ENCODE results near the gene FLT3. TPM values are rescaled to one million over a fixed set of nuclear protein-coding genes. Genes with fewer than 3 reads are reported as not detected.
A peak's percentile ranks its signal among the peaks of the same experiment; 100 is the strongest.

FLT3 gene
- total and polyA plus RNA-seq, 2 of the 13 experiments (the other 11 are each of a cell fraction or from before 2014, with no cell fraction given), result not detected

GRCh38 chr13:27960362-27961226 lies 139.8 kb downstream of the FLT3 start (continued):
- TF ChIP-seq ZNF660 (CRISPR knock-in tag; IDR thresholded peaks at IDR 0.05; ENCODE audit: borderline replicate concordance, low read depth) (no peak), RARG (CRISPR knock-in tag; IDR thresholded peaks at IDR 0.05; ENCODE audit: low read depth) (no peak), POGZ (CRISPR knock-in tag; IDR thresholded peaks at IDR 0.05) (peak; percentile 82), ZBTB8A (CRISPR knock-in tag; IDR thresholded peaks at IDR 0.05; ENCODE audit: borderline replicate concordance, low read depth) (no peak), HDAC6 (IDR thresholded peaks at IDR 0.05; ENCODE audit: low read depth, low read length) (no peak), GLMP (CRISPR knock-in tag; IDR thresholded peaks at IDR 0.05; ENCODE audit: borderline replicate concordance) (no peak), CHD2 (IDR thresholded peaks at IDR 0.05; ENCODE audit: low read depth, low read length) (no peak; the same call in 1 of the 2 replicates), EED (CRISPR knock-in tag; IDR thresholded peaks at IDR 0.05) (0 out of 2 replicates have a peak, but pooled peaks have one; percentile 56), ZNF224 (CRISPR knock-in tag; IDR thresholded peaks at IDR 0.05) (peak; percentile 42; the same call in 1 of the 2 replicates), BHLHE40 (IDR thresholded peaks at IDR 0.05; ENCODE audit: low read length) (peak; percentile 71), SIX1 (CRISPR knock-in tag; IDR thresholded peaks at IDR 0.05; ENCODE audit: borderline replicate concordance) (no peak)
- TF ChIP-seq, protein P1, sequence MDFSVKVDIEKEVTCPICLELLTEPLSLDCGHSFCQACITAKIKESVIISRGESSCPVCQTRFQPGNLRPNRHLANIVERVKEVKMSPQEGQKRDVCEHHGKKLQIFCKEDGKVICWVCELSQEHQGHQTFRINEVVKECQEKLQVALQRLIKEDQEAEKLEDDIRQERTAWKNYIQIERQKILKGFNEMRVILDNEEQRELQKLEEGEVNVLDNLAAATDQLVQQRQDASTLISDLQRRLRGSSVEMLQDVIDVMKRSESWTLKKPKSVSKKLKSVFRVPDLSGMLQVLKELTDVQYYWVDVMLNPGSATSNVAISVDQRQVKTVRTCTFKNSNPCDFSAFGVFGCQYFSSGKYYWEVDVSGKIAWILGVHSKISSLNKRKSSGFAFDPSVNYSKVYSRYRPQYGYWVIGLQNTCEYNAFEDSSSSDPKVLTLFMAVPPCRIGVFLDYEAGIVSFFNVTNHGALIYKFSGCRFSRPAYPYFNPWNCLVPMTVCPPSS (IDR thresholded peaks at IDR 0.05), result no peak
- TF ChIP-seq, protein P2, sequence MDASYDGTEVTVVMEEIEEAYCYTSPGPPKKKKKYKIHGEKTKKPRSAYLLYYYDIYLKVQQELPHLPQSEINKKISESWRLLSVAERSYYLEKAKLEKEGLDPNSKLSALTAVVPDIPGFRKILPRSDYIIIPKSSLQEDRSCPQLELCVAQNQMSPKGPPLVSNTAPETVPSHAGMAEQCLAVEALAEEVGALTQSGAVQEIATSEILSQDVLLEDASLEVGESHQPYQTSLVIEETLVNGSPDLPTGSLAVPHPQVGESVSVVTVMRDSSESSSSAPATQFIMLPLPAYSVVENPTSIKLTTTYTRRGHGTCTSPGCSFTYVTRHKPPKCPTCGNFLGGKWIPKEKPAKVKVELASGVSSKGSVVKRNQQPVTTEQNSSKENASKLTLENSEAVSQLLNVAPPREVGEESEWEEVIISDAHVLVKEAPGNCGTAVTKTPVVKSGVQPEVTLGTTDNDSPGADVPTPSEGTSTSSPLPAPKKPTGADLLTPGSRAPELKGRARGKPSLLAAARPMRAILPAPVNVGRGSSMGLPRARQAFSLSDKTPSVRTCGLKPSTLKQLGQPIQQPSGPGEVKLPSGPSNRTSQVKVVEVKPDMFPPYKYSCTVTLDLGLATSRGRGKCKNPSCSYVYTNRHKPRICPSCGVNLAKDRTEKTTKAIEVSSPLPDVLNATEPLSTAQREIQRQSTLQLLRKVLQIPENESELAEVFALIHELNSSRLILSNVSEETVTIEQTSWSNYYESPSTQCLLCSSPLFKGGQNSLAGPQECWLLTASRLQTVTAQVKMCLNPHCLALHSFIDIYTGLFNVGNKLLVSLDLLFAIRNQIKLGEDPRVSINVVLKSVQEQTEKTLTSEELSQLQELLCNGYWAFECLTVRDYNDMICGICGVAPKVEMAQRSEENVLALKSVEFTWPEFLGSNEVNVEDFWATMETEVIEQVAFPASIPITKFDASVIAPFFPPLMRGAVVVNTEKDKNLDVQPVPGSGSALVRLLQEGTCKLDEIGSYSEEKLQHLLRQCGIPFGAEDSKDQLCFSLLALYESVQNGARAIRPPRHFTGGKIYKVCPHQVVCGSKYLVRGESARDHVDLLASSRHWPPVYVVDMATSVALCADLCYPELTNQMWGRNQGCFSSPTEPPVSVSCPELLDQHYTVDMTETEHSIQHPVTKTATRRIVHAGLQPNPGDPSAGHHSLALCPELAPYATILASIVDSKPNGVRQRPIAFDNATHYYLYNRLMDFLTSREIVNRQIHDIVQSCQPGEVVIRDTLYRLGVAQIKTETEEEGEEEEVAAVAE (CRISPR knock-in tag; IDR thresholded peaks at IDR 0.05; ENCODE audit: borderline replicate concordance), result 0 out of 2 replicates have a peak, but pooled peaks have one; percentile 47
